ENCODE measurements around the gene SEMA3C.

DNA sequence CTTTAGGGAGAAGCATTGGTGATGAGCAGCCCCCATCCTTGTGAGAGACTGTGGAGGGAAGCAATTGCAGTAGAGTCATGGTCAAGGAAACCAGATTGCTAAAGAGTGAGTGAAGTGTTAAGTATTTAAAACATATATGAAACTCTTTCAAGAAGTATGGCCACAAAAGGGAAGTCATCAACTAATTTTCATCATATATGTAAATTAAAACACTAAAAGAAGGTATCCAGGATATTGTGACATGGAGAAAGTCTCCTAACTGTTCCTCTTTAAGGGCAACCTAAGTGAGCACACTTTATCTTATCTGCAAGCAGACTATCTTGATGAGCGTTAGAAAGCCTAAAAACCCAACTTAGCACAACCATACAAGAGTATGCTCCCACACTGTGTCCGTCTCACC, 210.7 kb downstream of the SEMA3C start:
- TF ChIP-seq, protein P1, sequence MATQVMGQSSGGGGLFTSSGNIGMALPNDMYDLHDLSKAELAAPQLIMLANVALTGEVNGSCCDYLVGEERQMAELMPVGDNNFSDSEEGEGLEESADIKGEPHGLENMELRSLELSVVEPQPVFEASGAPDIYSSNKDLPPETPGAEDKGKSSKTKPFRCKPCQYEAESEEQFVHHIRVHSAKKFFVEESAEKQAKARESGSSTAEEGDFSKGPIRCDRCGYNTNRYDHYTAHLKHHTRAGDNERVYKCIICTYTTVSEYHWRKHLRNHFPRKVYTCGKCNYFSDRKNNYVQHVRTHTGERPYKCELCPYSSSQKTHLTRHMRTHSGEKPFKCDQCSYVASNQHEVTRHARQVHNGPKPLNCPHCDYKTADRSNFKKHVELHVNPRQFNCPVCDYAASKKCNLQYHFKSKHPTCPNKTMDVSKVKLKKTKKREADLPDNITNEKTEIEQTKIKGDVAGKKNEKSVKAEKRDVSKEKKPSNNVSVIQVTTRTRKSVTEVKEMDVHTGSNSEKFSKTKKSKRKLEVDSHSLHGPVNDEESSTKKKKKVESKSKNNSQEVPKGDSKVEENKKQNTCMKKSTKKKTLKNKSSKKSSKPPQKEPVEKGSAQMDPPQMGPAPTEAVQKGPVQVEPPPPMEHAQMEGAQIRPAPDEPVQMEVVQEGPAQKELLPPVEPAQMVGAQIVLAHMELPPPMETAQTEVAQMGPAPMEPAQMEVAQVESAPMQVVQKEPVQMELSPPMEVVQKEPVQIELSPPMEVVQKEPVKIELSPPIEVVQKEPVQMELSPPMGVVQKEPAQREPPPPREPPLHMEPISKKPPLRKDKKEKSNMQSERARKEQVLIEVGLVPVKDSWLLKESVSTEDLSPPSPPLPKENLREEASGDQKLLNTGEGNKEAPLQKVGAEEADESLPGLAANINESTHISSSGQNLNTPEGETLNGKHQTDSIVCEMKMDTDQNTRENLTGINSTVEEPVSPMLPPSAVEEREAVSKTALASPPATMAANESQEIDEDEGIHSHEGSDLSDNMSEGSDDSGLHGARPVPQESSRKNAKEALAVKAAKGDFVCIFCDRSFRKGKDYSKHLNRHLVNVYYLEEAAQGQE (IDR thresholded peaks at IDR 0.05; ENCODE audit: low read depth): no peak
- TF ChIP-seq RAD21 (IDR thresholded peaks at IDR 0.05; ENCODE audit: low read depth): no peak
- TF ChIP-seq CEBPB (IDR thresholded peaks at IDR 0.05): no peak
- TF ChIP-seq TAF1 (IDR thresholded peaks at IDR 0.05; ENCODE audit: low read depth): no peak

All from Ishikawa (cell line).